Subcutaneous adipose tissue (tissue), 4 donors: Measurements from ENCODE around the gene BPIFB2. TPM values are rescaled to one million over a fixed set of nuclear protein-coding genes. Genes with fewer than 3 reads are reported as not detected.

Source experiments
- total RNA-seq, 4 donors: library from RNA; depleted of rRNA; stranded (reverse); fragments of >200 nt; gene quantifications; one replicate each; pipeline ENCODE4 v1.1.0, GENCODE V29; 2016
- TF ChIP-seq, protein P1 (sequence below): fragments of 450-650 bp; IDR thresholded peaks from one replicate; pipeline ENCODE4 v1.5.1; 2016; ENCODE audit warnings: low read depth, mild to moderate bottlenecking, control low read depth, antibody characterized with exemption, moderate library complexity

The BPIFB2 gene
- total RNA-seq, 4 donors from 2014 or later = not detected

DNA sequence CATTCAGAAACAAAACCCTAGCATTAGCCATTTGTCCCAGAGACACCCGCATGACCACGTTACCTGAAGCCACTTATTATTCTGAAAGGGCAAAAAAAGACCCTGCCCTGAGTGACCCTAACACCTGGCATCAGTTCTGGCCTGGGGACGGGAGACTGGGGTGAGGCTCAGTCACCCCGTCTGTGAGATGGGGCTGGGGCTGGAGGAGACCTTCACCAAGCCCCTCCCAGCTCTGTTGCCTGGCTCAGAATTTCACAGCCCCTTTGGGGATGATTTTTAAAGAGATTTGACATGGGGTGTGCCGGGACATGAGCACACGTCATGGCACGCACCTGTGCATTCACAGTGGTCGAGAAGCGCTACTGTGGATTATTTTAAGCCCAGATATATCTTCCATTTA lies 22.6 kb downstream of the BPIFB2 start:
- TF ChIP-seq, protein P1, sequence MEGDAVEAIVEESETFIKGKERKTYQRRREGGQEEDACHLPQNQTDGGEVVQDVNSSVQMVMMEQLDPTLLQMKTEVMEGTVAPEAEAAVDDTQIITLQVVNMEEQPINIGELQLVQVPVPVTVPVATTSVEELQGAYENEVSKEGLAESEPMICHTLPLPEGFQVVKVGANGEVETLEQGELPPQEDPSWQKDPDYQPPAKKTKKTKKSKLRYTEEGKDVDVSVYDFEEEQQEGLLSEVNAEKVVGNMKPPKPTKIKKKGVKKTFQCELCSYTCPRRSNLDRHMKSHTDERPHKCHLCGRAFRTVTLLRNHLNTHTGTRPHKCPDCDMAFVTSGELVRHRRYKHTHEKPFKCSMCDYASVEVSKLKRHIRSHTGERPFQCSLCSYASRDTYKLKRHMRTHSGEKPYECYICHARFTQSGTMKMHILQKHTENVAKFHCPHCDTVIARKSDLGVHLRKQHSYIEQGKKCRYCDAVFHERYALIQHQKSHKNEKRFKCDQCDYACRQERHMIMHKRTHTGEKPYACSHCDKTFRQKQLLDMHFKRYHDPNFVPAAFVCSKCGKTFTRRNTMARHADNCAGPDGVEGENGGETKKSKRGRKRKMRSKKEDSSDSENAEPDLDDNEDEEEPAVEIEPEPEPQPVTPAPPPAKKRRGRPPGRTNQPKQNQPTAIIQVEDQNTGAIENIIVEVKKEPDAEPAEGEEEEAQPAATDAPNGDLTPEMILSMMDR = no peak

DNA sequence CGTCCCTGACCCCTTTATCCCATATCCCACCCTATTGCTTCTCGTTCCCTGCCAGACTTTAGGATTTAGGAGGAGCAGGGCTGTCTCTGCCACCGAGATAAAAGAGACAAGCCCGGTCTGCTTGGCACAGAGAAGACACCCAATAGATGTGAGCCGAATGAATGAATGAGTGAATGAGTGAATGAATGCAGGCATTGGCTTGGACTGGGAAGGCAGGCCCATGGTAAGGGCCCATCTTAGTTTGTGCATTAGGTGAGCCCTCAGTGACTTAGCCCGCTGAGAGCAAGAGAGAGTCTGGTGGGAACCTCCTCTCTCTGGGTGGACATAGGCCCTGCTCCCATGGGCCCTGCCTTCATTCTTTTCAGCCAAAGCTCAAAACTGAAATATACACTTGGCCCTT lies 23.1 kb downstream of the BPIFB2 start:
- TF ChIP-seq, protein P1 = no peak

DNA sequence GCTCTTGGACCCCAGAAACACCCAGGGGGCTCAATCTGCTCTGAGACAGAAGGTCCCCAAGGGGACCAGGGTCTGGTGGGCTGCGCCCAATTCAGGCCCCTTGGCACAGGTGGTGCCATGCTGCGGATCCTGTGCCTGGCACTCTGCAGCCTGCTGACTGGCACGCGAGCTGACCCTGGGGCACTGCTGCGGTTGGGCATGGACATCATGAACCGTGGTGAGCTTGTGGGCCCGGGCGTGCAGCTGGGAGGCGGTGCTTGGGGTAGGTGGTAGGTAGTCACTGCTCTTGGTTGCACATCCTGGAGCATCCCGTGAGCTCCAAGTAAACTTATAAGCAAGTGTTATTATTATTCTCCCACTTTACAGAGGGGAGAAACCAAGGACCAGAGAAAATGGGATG lies 24.0 kb downstream of the BPIFB2 start, which contains the start of gene BPIFB6:
Gene BPIFB6 (plus strand): TSS at position 118 of the 400 bp plus-strand sequence. CDS start 0 bp downstream, at position 118.
- TF ChIP-seq, protein P1 = no peak

DNA sequence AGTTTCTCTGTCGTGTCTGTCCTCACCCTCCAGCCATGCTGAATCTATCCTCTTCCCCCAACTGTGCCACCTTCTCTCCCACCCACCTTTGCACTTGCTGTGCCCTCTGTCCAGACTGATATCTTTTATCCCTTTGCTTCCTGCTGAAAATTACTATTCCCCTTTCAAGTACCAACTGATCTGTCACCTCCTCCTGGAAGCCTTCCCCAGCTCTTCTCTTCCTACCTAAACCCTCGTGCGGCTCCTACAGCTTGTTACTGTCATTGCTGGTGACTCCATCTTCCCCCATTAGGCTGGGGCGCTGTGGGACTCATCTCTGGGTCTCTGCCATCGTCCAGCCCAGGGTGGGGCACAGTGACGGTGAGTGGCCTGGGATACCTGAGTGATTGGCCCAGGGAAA lies 25.1 kb downstream of the BPIFB2 start:
- TF ChIP-seq, protein P1 = no peak

DNA sequence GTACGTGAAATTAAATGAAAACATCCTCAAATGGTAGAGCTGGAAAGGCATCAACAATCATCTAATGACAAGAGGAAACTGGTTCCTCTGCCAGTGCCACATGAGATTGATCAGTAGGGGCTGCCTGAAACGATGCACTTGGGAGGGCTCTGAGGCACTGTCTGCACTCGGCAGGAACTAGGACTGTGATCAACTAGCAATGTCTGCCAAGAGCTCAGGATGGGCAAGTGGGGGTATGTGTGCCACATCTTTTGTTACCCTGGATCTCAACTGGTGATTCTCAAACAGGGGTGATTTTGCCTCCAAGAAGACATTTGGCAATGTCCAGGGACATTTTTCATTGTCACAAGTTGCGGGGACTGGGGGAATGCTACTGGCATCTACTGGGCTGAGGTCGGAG lies 25.9 kb downstream of the BPIFB2 start:
- TF ChIP-seq, protein P1 = no peak

DNA sequence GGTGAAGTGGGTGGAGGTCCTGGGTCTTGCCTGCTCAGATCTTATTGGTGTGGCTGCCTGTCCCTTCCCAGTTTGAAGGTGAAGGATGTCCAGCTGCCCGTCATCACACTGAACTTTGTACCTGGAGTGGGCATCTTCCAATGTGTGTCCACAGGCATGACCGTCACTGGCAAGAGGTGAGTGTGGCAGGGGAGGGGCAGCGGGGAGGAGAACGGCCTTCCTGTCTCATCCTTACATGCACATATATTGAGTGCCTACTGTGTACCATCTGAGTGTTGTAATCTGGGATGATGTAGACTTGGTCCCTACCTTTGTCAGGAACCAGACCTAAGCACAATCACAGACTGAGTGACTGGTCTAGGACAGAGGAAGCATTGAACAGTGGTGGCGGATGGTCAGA lies 26.6 kb downstream of the BPIFB2 start:
- TF ChIP-seq, protein P1 = no peak

DNA sequence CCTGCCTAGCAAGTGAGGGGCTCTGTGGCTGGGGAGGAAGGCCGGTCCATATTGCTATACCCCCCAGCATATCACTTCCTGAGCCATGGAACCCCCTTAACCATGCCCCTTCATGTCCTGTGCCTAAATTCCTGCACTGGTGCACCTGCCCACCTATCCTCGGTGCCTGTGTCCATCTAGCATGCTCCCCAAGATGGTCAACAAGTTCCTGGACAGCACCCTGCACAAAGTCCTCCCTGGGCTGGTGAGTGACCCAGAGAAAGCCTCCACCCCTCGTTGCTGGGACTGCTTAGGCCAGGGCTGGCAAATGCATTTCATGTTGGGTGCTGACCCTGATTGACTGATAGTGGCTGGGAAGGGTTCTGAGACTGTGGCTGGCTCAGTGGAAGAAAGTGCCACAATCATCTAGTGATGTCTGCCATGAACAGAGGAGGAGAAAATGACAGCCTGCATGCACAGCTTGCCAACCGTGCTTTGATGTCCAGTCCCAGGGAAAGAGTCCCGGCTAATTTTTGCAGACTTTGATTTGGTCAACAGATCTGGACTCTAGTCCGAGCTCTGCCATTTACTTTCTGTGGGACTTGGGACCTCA lies 27.5 kb downstream of the BPIFB2 start:
- TF ChIP-seq, protein P1 = no peak
